Fibroblast of lung (primary cell): ENCODE measurements around the gene DPPA2.

Experiments used
- EZH2 ChIP-seq: IDR thresholded peaks from 2 replicates; pipeline ENCODE4 v1.5.1; 2012; ENCODE audit warnings: low read length, control low read depth, mild to moderate bottlenecking; ENCODE audit errors: missing control alignments
- TF ChIP-seq, protein P1 (sequence below), 2 donors: IDR thresholded peaks in 1 of 2; conservative IDR thresholded peaks in 1 of 2; 1 replicate in 1 of 2; 2 replicates in 1 of 2; pipeline ENCODE4 v1.5.1; 2011 to 2012; ENCODE audit warnings: low read length in 2 of 2, control low read depth in 1 of 2, inconsistent platforms in 1 of 2, low read depth in 1 of 2, mild to moderate bottlenecking in 1 of 2

DNA sequence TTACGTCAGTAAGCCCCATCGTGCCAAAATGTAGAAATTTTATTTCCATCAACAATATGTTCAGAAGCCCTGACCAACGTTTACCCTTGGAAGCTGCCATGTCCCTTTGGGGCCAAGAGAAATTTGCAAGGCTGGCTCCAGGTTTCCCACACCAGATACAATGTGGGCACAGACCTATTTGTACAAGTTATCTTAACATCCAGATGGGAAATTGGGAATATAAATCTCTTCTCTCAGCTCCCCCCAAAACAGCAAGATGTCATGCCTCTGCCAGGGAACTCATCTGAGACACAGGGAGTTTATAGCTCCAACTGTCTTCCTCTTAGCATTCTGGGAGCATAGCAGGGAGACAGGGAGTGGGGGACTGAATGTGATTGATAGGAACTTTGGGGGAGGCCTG is 9.3 kb upstream of the DPPA2 start:
- TF ChIP-seq, protein P1, sequence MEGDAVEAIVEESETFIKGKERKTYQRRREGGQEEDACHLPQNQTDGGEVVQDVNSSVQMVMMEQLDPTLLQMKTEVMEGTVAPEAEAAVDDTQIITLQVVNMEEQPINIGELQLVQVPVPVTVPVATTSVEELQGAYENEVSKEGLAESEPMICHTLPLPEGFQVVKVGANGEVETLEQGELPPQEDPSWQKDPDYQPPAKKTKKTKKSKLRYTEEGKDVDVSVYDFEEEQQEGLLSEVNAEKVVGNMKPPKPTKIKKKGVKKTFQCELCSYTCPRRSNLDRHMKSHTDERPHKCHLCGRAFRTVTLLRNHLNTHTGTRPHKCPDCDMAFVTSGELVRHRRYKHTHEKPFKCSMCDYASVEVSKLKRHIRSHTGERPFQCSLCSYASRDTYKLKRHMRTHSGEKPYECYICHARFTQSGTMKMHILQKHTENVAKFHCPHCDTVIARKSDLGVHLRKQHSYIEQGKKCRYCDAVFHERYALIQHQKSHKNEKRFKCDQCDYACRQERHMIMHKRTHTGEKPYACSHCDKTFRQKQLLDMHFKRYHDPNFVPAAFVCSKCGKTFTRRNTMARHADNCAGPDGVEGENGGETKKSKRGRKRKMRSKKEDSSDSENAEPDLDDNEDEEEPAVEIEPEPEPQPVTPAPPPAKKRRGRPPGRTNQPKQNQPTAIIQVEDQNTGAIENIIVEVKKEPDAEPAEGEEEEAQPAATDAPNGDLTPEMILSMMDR (conservative IDR thresholded peaks at IDR 0.05 in 1 of 2, IDR thresholded peaks at IDR 0.05 in 1 of 2; ENCODE audit: low read depth in 1 of 2, low read length in 2 of 2) = no peak
- TF ChIP-seq EZH2 = no peak
